Gastrocnemius medialis (tissue), 4 donors: Measurements from ENCODE around the gene FZD4. TPM values are rescaled to one million over a fixed set of nuclear protein-coding genes. Genes with fewer than 3 reads are reported as not detected.

Experiments used
- ATAC-seq, 2 donors: fragments of 150-250 bp; one replicate each; pipeline ENCODE4 v1.9.1; 2016
- DNase-seq, 2 donors: peaks; one replicate each; pipeline ENCODE4 v3.0.0-alpha.2; 2019
- H3K27ac ChIP-seq, 4 donors: fragments of 200-600 bp; sonication (generic); 1 replicate in 1 of 4; 2 replicates in 3 of 4; pipeline ENCODE4 v1.5.1; 2016 to 2018; ENCODE audit warnings: mild to moderate bottlenecking in 2 of 4, moderate library complexity in 1 of 4
- H3K27me3 ChIP-seq, 3 donors: fragments of 200-600 bp; sonication (generic) in 2 of 3; 1 replicate in 1 of 3; 2 replicates in 2 of 3; pipeline versions ENCODE4 v1.5.1 to v1.6.0; 2016 to 2019; ENCODE audit warnings: mild to moderate bottlenecking in 1 of 3, moderate library complexity in 1 of 3
- H3K36me3 ChIP-seq, 2 donors: fragments of 200-600 bp; sonication (generic) in 1 of 2; one replicate each; pipeline ENCODE4 v1.5.1; 2017 to 2018
- H3K4me1 ChIP-seq, 2 donors: fragments of 200-600 bp; sonication (generic) in 1 of 2; one replicate each; pipeline ENCODE4 v1.5.1; 2016 to 2017; ENCODE audit warnings: mild to moderate bottlenecking in 2 of 2
- H3K4me3 ChIP-seq, 4 donors: fragments of 200-600 bp; sonication (generic) in 3 of 4; 1 replicate in 1 of 4; 2 replicates in 3 of 4; pipeline ENCODE4 v1.5.1; 2016 to 2019; ENCODE audit warnings: mild to moderate bottlenecking in 2 of 4
- H3K9me3 ChIP-seq, 3 donors: fragments of 200-600 bp; sonication (generic) in 2 of 3; 1 replicate in 1 of 3; 2 replicates in 2 of 3; pipeline ENCODE4 v1.5.1; 2016 to 2019
- POLR2A ChIP-seq, 2 donors: fragments of 450-650 bp; IDR thresholded peaks; one replicate each; pipeline ENCODE4 v1.6.1; 2017; ENCODE audit warnings: antibody characterized with exemption in 2 of 2, mild to moderate bottlenecking in 2 of 2, moderate library complexity in 2 of 2
- in situ Hi-C, 4 donors: fragments of 200-750 bp; cut with MboI; loops; one replicate each; pipeline versions ENCODE4 v1.15.0 to v1.8.0; 2017; ENCODE audit warnings: low sequenced_read_pairs in 4 of 4
- intact Hi-C: fragments of 100-400 bp; cut with DNase I; formaldehyde crosslinking; loops from one replicate; pipeline ENCODE4 v1.15.1; 2023; ENCODE audit warnings: low total_unique reads
- total RNA-seq, 4 donors: library from RNA; depleted of rRNA; stranded (reverse); fragments of >200 nt; gene quantifications; one replicate each; pipeline versions ENCODE4 v1.1.0 to v1.2.3, GENCODE V29; 2016
- TF ChIP-seq, protein P1 (sequence below), 5 experiments: fragments of 450-650 bp in 3 of 5; fragments of 200-600 bp in 2 of 5; sonication (generic) in 2 of 5; IDR thresholded peaks in 4 of 5; conservative IDR thresholded peaks in 1 of 5; 1 replicate in 4 of 5; 2 replicates in 1 of 5; pipeline ENCODE4 v1.5.1; 2016 to 2019; ENCODE audit warnings: antibody characterized with exemption in 5 of 5, mild to moderate bottlenecking in 3 of 5, moderate library complexity in 3 of 5

The FZD4 gene
- total RNA-seq, 4 donors from 2014 or later: 31.7 to 52.2 (median 39.1) TPM

DNA sequence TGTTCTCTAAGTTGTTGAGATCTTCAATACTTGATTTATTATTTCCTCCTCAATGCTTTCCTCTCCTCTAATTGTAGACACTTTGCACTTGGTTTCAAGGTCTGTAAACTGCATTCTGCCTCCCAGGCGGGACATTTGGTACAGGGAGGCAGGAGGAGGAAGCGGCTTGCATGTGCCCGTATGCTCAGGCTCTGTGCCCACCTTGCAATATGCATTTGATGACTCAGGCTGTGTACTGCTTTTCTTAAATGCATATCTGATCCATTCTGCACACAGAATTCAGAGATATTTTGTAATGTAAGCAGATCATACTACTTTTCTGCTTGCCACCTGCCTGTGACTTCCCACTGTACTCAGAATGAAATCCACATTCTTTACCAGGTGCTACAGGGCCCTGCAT, 55.0 kb downstream of the FZD4 start:
- no peak for TF ChIP-seq POLR2A (IDR thresholded peaks at IDR 0.05)
- TF ChIP-seq, protein P1, sequence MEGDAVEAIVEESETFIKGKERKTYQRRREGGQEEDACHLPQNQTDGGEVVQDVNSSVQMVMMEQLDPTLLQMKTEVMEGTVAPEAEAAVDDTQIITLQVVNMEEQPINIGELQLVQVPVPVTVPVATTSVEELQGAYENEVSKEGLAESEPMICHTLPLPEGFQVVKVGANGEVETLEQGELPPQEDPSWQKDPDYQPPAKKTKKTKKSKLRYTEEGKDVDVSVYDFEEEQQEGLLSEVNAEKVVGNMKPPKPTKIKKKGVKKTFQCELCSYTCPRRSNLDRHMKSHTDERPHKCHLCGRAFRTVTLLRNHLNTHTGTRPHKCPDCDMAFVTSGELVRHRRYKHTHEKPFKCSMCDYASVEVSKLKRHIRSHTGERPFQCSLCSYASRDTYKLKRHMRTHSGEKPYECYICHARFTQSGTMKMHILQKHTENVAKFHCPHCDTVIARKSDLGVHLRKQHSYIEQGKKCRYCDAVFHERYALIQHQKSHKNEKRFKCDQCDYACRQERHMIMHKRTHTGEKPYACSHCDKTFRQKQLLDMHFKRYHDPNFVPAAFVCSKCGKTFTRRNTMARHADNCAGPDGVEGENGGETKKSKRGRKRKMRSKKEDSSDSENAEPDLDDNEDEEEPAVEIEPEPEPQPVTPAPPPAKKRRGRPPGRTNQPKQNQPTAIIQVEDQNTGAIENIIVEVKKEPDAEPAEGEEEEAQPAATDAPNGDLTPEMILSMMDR (IDR thresholded peaks at IDR 0.05 in 4 of 5, conservative IDR thresholded peaks at IDR 0.05 in 1 of 5): no peak
- no peak for DNase-seq
- intact Hi-C loops: no loop called here
- H3K4me1 ChIP-seq: peaks cover 5 to 10% of the 10 kb centered on the region in 2 donors
- ATAC-seq: no peak
- H3K9me3 ChIP-seq: no peaks in the 10 kb centered on the region
- no peak overlapping the region for H3K27ac ChIP-seq
- no peaks in the 10 kb centered on the region for H3K36me3 ChIP-seq
- no peaks in the 10 kb centered on the region for H3K27me3 ChIP-seq
- in situ Hi-C loops: no loop called here
- H3K4me3 ChIP-seq: no peak overlapping the region

DNA sequence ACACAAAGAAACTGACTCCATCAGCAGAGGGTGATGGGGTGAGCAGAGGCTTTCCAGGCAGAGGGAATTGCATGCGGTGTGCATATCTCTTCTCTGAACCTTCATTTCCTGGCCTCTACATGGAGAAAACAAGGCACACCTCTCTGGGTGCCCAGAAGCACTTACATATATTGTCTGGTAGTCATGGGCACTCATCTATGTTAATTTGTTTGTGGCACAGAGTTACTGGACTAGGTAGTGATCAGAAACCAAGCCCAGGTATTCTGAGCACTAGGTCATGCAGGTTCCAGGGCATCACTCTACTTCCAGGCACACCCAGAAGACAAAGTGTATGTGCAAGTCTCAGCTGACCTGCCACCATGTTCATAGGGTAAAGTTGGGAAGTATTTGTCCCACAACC, 56.5 kb downstream of the FZD4 start:
- Histone ChIP-seq H3K36me3 (no peaks in the 10 kb centered on the region), H3K4me1 (peaks cover 5 to 10% of the 10 kb centered on the region in 2 donors), H3K27me3 (no peaks in the 10 kb centered on the region), H3K27ac (no peak overlapping the region), H3K9me3 (no peaks in the 10 kb centered on the region), H3K4me3 (no peak overlapping the region)
- intact Hi-C loops: no loop called here
- DNase-seq (no peak), ATAC-seq (no peak)
- TF ChIP-seq POLR2A (IDR thresholded peaks at IDR 0.05): no peak
- TF ChIP-seq, protein P1 (IDR thresholded peaks at IDR 0.05 in 4 of 5, conservative IDR thresholded peaks at IDR 0.05 in 1 of 5): no peak
- in situ Hi-C loops: no loop called here

DNA sequence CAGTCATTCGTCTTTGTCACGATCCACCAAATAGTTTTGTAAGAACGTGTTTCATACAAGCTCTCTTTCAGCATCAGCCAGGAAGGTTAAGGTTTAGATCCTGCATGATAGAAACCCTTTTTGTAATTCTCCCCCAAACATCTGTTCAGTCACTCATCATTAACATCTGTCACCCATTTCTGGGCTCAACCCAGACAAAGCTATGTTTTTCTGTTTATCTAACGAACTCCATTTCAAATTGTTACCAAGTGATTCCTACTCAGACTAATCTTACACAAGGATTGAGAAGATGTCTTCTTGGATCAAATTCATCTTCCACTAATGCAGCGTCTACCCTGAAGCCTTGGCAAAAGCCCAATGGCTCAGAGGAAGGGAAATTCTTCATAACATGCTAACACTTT, 58.8 kb downstream of the FZD4 start:
- DNase-seq: no peak
- intact Hi-C loops: no loop called here
- TF ChIP-seq, protein P1 (IDR thresholded peaks at IDR 0.05 in 4 of 5, conservative IDR thresholded peaks at IDR 0.05 in 1 of 5): no peak
- TF ChIP-seq POLR2A (IDR thresholded peaks at IDR 0.05): no peak
- H3K9me3 ChIP-seq: no peaks in the 10 kb centered on the region
- no peaks in the 10 kb centered on the region for H3K27me3 ChIP-seq
- H3K4me1 ChIP-seq: peaks cover 5 to 10% of the 10 kb centered on the region in 2 donors
- in situ Hi-C loops: no loop called here
- H3K4me3 ChIP-seq: no peak overlapping the region
- no peak for ATAC-seq
- no peak overlapping the region for H3K27ac ChIP-seq
- no peaks in the 10 kb centered on the region for H3K36me3 ChIP-seq

Other genes starting within 250 kb of the FZD4 start
- 10 to 100 TPM in 1 of 4 donors, 1 to 10 TPM in 3; 2.4 to 12.2 (median 7.1) TPM for gene PRSS23, start 154.9 kb downstream of the FZD4 start, total RNA-seq
- gene TMEM135, start 82.5 kb upstream of the FZD4 start, total RNA-seq: 10 to 100 TPM in 3 of 4 donors, 1 to 10 TPM in 1; 7.9 to 38.7 (median 18.9) TPM